ENCODE data around the gene GALNS.

GALNS gene

GRCh38 chr16:88803264-88803987 lies 53.3 kb downstream of the GALNS start, which contains the start of gene CDT1:
TSS of gene CDT1 (plus strand) at chr16:88803789. CDS start at chr16:88803832, 43 bp downstream.
- H3K4me2 ChIP-seq (ENCODE audit: low read depth, low read length, poor library complexity, severe bottlenecking) = peak within 1 kb of the TSS; percentile 75
- no peaks in the 10 kb centered on the region for H3K9me3 ChIP-seq (ENCODE audit: insufficient read depth, low read depth, low read length)
- no peaks in the 10 kb centered on the region for H3K9me2 ChIP-seq (replicated peaks; ENCODE audit: low read depth, low read length)
- peaks cover 74% of the 10 kb centered on the region for H3K79me2 ChIP-seq (ENCODE audit: insufficient read depth, low read length)
- TF ChIP-seq CTCF (conservative IDR thresholded peaks at IDR 0.05; ENCODE audit: low read length) (no peak), EZH2phosphoT487 (IDR thresholded peaks at IDR 0.05; ENCODE audit: borderline replicate concordance) (no peak)
- H3K4me1 ChIP-seq (ENCODE audit: insufficient read depth, low read length, poor library complexity, severe bottlenecking) = peaks cover 32% of the 10 kb centered on the region
- H3K36me3 ChIP-seq (ENCODE audit: insufficient read depth, low read length) = peaks cover 14% of the 10 kb centered on the region; the same call in 1 of the 2 replicates
- H4K20me1 ChIP-seq (ENCODE audit: insufficient read depth, low read length, poor library complexity, severe bottlenecking) = peaks cover 37% of the 10 kb centered on the region
- H3K9ac ChIP-seq (ENCODE audit: low read depth, low read length, poor library complexity, severe bottlenecking) = peak within 1 kb of the TSS; percentile 96
- peak within 1 kb of the TSS; percentile 79 for H3K4me3 ChIP-seq (ENCODE audit: low read length, poor library complexity, severe bottlenecking)
- no peaks in the 10 kb centered on the region for H3K27me3 ChIP-seq (ENCODE audit: insufficient read depth, low read length, poor library complexity, severe bottlenecking)
- peaks cover 4% of the 10 kb centered on the region for H3F3A ChIP-seq (ENCODE audit: low read depth)
- H2AFZ ChIP-seq (ENCODE audit: low read length) = no peak within 1 kb of the TSS

DNA sequence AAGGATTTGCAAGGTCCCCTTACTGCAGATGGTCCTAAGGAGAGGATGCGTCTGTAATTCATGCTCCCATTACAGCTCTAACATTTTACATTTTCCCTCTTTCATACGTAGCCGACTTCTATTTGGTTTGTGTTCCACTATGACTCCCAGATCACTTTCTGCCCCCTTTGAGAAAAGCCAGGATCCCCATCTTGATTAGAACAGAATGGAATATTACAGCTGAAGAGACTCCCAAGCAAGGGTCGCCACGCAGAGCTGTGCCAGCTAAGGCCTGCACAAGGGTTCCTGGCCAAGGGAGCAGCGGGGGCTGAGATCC lies 56.5 kb downstream of the GALNS start:
- no peaks in the 10 kb centered on the region for H3K9me2 ChIP-seq (replicated peaks; ENCODE audit: low read depth, low read length)
- peaks cover 4% of the 10 kb centered on the region for H3F3A ChIP-seq (ENCODE audit: low read depth)
- peak overlapping the region; percentile 79 for H3K4me3 ChIP-seq (ENCODE audit: low read length, poor library complexity, severe bottlenecking)
- H3K79me2 ChIP-seq (ENCODE audit: insufficient read depth, low read length) = peaks cover 57% of the 10 kb centered on the region
- TF ChIP-seq EZH2phosphoT487 (IDR thresholded peaks at IDR 0.05; ENCODE audit: borderline replicate concordance) = no peak
- TF ChIP-seq CTCF (conservative IDR thresholded peaks at IDR 0.05; ENCODE audit: low read length) = no peak
- H2AFZ ChIP-seq (ENCODE audit: low read length) = no peak overlapping the region
- H3K9ac ChIP-seq (ENCODE audit: low read depth, low read length, poor library complexity, severe bottlenecking) = peak overlapping the region; percentile 96
- H3K36me3 ChIP-seq (ENCODE audit: insufficient read depth, low read length) = no peaks in the 10 kb centered on the region
- no peaks in the 10 kb centered on the region for H3K9me3 ChIP-seq (ENCODE audit: insufficient read depth, low read depth, low read length)
- H3K27me3 ChIP-seq (ENCODE audit: insufficient read depth, low read length, poor library complexity, severe bottlenecking) = no peaks in the 10 kb centered on the region
- H3K4me2 ChIP-seq (ENCODE audit: low read depth, low read length, poor library complexity, severe bottlenecking) = peak overlapping the region; percentile 75
- peaks cover 7% of the 10 kb centered on the region for H4K20me1 ChIP-seq (ENCODE audit: insufficient read depth, low read length, poor library complexity, severe bottlenecking)
- peaks cover 41% of the 10 kb centered on the region for H3K4me1 ChIP-seq (ENCODE audit: insufficient read depth, low read length, poor library complexity, severe bottlenecking)

DNA sequence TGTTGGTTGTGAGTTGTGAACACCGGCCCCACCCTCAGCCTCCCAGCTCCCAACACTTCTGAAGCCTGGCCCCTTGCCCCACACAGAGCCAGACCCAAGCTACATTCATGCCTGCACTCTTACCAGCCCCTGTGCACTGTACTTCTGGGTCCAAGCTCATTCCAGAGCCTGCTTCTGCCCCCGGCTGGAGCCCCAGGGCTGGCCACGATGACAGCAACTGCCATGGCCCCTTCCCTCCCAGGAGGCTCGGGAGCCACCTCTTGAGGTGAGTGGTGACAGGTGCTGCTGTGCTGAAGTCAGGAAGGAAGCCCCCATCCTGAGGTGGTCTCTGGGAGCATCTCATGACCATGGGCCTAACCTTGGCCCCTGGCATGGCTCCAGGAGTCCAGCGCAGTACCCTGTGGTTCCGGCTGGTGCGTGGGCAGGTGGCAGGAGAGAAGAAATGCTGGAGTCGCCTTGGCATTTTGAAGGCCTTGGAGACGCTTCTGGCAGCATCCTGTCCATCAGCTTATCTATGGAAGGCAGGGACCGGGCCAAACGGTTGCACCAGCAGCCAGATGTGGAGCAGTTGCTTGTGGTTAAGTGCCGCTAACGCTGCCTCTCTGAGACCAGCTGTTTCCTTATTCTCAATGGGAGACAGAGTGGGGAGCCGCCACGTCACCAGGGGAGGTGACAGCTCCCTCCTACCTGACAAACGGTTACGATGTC lies 57.0 kb downstream of the GALNS start:
- Histone ChIP-seq H3K36me3 (ENCODE audit: insufficient read depth, low read length) (no peaks in the 10 kb centered on the region), H3K9me3 (ENCODE audit: insufficient read depth, low read depth, low read length) (no peaks in the 10 kb centered on the region), H4K20me1 (ENCODE audit: insufficient read depth, low read length, poor library complexity, severe bottlenecking) (peaks cover 2% of the 10 kb centered on the region), H3K27me3 (ENCODE audit: insufficient read depth, low read length, poor library complexity, severe bottlenecking) (no peaks in the 10 kb centered on the region), H3K9me2 (replicated peaks; ENCODE audit: low read depth, low read length) (no peaks in the 10 kb centered on the region), H3K9ac (ENCODE audit: low read depth, low read length, poor library complexity, severe bottlenecking) (peak overlapping the region; percentile 96), H3K4me3 (ENCODE audit: low read length, poor library complexity, severe bottlenecking) (peak overlapping the region; percentile 79), H3K79me2 (ENCODE audit: insufficient read depth, low read length) (peaks cover 52% of the 10 kb centered on the region), H3K4me1 (ENCODE audit: insufficient read depth, low read length, poor library complexity, severe bottlenecking) (peaks cover 45% of the 10 kb centered on the region), H2AFZ (ENCODE audit: low read length) (no peak overlapping the region), H3F3A (ENCODE audit: low read depth) (peaks cover 4% of the 10 kb centered on the region), H3K4me2 (ENCODE audit: low read depth, low read length, poor library complexity, severe bottlenecking) (peak overlapping the region; percentile 75)
- TF ChIP-seq EZH2phosphoT487 (IDR thresholded peaks at IDR 0.05; ENCODE audit: borderline replicate concordance) (no peak), CTCF (conservative IDR thresholded peaks at IDR 0.05; ENCODE audit: low read length) (no peak)

All from Loucy (cell line).